Muscle of arm (tissue), 12 donors: Measurements from ENCODE around the gene SCYGR7. TPM values are rescaled to one million over a fixed set of nuclear protein-coding genes. Genes with fewer than 3 reads are reported as not detected.
"Not testable (repeated sequence)": the region's sequence is repeated elsewhere in the genome, so short reads cannot be mapped to it uniquely, and the experiment has no call there.

Source experiments
- DNase-seq: peaks from one replicate; pipeline ENCODE4 v3.0.0-alpha.2; 2013
- polyA plus RNA-seq, 12 donors: library from polyadenylated mRNA; unstranded; fragments of 120-200 nt; gene quantifications; one replicate each; pipeline ENCODE4 v1.2.1, GENCODE V29; 2013; ENCODE audit not compliant: insufficient read length in 12 of 12

Gene SCYGR7
- polyA plus RNA-seq, 12 donors, result not detected

- not testable (repeated sequence) for DNase-seq
These were observed 28.1 kb downstream of the SCYGR7 start for GRCh38 chr2:227756261-227756660.

DNA sequence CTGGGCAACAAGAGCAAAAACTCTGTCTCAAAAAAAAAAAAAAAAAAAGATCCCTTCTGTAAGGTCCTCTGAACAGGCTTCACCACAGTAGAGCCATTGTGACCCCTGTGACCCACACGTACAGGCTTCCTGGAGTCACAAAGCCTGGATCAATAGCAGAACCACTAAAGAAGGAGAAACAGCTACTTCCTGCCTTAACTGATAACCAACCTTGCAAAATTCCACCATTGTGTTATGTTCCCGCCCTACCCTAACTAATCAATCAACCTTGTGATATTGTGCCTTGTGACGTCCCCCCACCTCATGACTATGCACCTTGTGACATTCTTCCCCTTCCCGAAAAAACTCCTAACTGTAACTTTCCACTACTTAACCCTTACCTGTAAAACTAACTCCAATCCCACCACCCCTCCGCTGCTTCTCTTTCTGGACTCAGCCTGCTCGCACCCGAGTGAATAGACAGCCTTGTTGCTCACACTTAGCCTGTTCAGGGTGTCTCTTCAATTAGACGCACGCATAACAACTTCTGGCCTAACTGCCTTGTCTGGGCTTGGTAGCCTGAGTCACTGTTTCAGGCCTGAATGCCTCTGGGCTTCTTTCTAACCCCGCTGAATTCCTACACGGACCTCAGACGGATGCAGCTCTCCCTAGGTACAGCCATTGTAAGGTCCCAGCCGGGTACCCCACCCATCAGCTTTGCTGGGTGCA lies 31.4 kb downstream of the SCYGR7 start:
- no peak for DNase-seq

GRCh38 chr2:227761740-227762476 lies 33.8 kb downstream of the SCYGR7 start:
- DNase-seq, result peak; percentile 41

- peak; percentile 38 for DNase-seq
These were observed 37.7 kb downstream of the SCYGR7 start for GRCh38 chr2:227765788-227766372.

- peak; percentile 82 for DNase-seq
These were observed 38.3 kb downstream of the SCYGR7 start for GRCh38 chr2:227766373-227766883.

DNA sequence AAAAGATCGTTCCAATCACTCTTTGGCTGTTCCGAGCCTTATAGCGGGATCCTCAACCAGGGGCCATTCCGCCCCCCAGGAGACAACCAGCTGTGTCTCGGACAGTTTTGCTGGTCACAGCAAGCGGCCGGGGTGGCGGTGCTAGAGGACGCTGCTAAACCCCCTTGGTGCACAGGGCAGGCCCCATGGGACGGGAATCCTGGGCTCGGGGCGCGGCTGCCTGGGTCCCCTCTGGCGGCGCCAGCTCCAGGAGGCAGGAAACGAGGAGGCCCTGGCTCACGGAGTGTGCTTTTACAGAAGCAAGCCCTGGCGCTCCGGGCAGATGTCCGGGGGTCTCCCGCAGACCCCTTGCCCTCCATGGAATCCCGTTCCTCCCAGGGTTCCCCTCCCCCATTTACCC lies 39.7 kb downstream of the SCYGR7 start:
- DNase-seq, result no peak

- no peak for DNase-seq
These were observed 44.1 kb downstream of the SCYGR7 start for GRCh38 chr2:227772197-227772661.

DNA sequence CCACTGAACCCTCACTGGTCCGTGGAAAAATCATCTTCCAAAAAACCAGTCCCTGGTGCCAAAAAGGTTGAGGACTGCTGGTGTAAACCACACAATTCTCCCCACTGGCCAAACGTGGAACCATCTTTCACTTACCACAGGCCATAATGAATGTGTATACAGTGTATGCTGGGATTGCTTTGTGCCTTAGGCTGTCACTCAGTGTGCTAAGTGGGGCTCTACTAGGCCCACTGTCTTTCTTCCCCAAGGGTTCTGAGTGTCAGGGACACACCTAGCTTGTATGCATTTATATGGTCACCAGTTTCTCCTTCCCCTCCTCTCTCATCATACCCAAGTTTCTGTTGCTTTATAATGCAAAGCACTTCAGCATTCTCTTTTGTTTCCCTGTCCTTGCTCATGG lies 44.8 kb downstream of the SCYGR7 start:
- no peak for DNase-seq

DNA sequence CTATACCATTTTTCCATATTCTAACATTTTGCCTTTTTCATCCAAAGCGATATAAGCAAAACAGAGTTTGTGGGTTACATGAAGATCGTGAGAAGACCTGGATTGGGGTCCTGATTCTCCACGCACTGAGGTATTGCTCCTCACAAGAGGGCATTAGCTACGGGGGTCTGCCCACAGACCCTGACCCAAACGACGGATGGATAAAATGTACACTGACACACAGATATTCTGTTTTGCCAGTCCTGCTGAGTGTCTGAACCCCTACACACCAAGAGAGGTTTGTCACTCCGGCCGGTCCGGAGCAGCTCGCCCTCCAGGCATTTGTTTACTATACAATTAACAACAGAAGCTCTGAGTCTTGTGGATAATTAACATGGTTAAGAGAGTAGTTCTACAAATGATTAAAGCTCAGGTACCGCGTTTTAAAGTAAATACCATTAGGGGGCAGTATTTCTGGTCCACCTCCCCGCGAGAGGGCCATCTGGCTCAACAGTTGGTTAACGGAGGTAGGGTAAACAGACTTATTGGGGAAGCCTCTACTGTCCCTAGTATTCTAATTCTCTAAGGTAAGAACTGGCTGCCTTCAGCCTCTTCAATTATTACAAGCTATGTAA lies 46.0 kb downstream of the SCYGR7 start:
- DNase-seq, result no peak

GRCh38 chr2:227774895-227775842 lies 47.0 kb downstream of the SCYGR7 start:
- no peak for DNase-seq

Other genes starting within 250 kb of the SCYGR7 start
- not detected for gene SCYGR2, start 129.4 kb upstream of the SCYGR7 start, polyA plus RNA-seq
- gene SCYGR3, start 113.5 kb upstream of the SCYGR7 start, polyA plus RNA-seq, result not detected
- gene SCYGR4, start 110.8 kb upstream of the SCYGR7 start, polyA plus RNA-seq, result not detected
- gene SCYGR5, start 61.5 kb upstream of the SCYGR7 start, polyA plus RNA-seq, result not detected
- gene SLC19A3, start 10.3 kb upstream of the SCYGR7 start, polyA plus RNA-seq, result 10 to 100 TPM in 1 of 12 donors, 1 to 10 TPM in 2, under 1 TPM in 8, not detected in 1; 0.41 to 34.2 (median 0.82) TPM
- not detected for gene SCYGR6, start 3.6 kb upstream of the SCYGR7 start, polyA plus RNA-seq
- gene SCYGR8, start 17.6 kb downstream of the SCYGR7 start, polyA plus RNA-seq, result not detected
- 1 to 10 TPM in 7 of 12 donors, under 1 TPM in 3, not detected in 2; 0.30 to 5.3 (median 1.4) TPM for gene CCL20, start 85.5 kb downstream of the SCYGR7 start, polyA plus RNA-seq
- under 1 TPM in 4 of 12 donors, not detected in 8; 0.06 to 0.21 (median 0.08) TPM for gene DAW1, start 143.3 kb downstream of the SCYGR7 start, polyA plus RNA-seq